A673 (cell line): Measurements from ENCODE around the gene TFEC. TPM values are rescaled to one million over a fixed set of nuclear protein-coding genes. Genes with fewer than 3 reads are reported as not detected.

Experiments used
- BruUV-seq: library from RNA; stranded (reverse); fragments of 400-500 nt; replicated peaks from 2 replicates; lab custom pipeline; 2021; lab: Mats Ljungman, UMichigan
- CTCF ChIA-PET: fragments of 300-600 bp; sonication (Branson Sonifier 250); formaldehyde crosslinking; loops from one replicate; lab custom pipeline; 2022; ENCODE audit warnings: antibody characterized with exemption; lab: Charles Lee
- POLR2A ChIA-PET: fragments of 300-600 bp; sonication (Branson Sonifier 250); formaldehyde crosslinking; loops from one replicate; lab custom pipeline; 2022; ENCODE audit warnings: antibody characterized with exemption; ENCODE audit not compliant: low non-redundant PET; lab: Charles Lee
- DNase-seq: peaks from one replicate; pipeline ENCODE4 v3.0.0-alpha.2; 2015; ENCODE audit warnings: low spot score
- H3K27ac ChIP-seq: fragments of 200-600 bp; sonication (generic); 2 replicates; pipeline ENCODE4 v1.5.1; 2016; ENCODE audit warnings: mixed run types, low read depth, mild to moderate bottlenecking, mixed read lengths, antibody characterized with exemption, low read length; ENCODE audit not compliant: poor library complexity, severe bottlenecking
- H3K27me3 ChIP-seq: fragments of 200-600 bp; sonication (generic); replicated peaks from 2 replicates; pipeline ENCODE4 v1.6.1; 2017; ENCODE audit warnings: mixed run types, low read depth, mild to moderate bottlenecking, mixed read lengths, antibody characterized with exemption, low read length; ENCODE audit not compliant: insufficient read depth, poor library complexity
- H3K36me3 ChIP-seq: fragments of 200-600 bp; sonication (generic); 2 replicates; pipeline ENCODE4 v1.6.1; 2016; ENCODE audit warnings: mixed run types, mild to moderate bottlenecking, mixed read lengths, antibody characterized with exemption, low read length; ENCODE audit not compliant: insufficient read depth, poor library complexity, severe bottlenecking
- H3K4me1 ChIP-seq: fragments of 200-600 bp; sonication (generic); 2 replicates; pipeline ENCODE4 v1.6.1; 2017; ENCODE audit warnings: mixed run types, mild to moderate bottlenecking, mixed read lengths, antibody characterized with exemption, low read length; ENCODE audit not compliant: insufficient read depth, poor library complexity, severe bottlenecking
- H3K4me3 ChIP-seq: fragments of 200-600 bp; sonication (generic); 2 replicates; pipeline ENCODE4 v1.5.1; 2016; ENCODE audit warnings: low read depth, mixed run types, mild to moderate bottlenecking, mixed read lengths, low read length; ENCODE audit not compliant: poor library complexity, severe bottlenecking
- H3K9me3 ChIP-seq: fragments of 200-600 bp; sonication (generic); 2 replicates; pipeline ENCODE4 v1.6.1; 2016; ENCODE audit warnings: mixed run types, low read depth, mild to moderate bottlenecking, mixed read lengths, antibody characterized with exemption, low read length; ENCODE audit not compliant: poor library complexity, severe bottlenecking
- CTCF ChIP-seq: fragments of 300-800, 200-600 bp; sonication (generic); conservative IDR thresholded peaks from 2 replicates; pipeline ENCODE4 v1.5.1; 2017; ENCODE audit warnings: low read depth, mild to moderate bottlenecking, antibody characterized with exemption, low read length, moderate library complexity, mixed read lengths
- EZH2 ChIP-seq: fragments of 200-600 bp; sonication (generic); IDR thresholded peaks from 2 replicates; pipeline ENCODE4 v1.6.1; 2017; ENCODE audit warnings: borderline replicate concordance, low read depth, mild to moderate bottlenecking, mixed read lengths, antibody characterized with exemption, low read length; ENCODE audit not compliant: poor library complexity, severe bottlenecking
- intact Hi-C: fragments of 100-400 bp; cut with micrococcal nuclease; formaldehyde crosslinking; loops from one replicate; pipeline ENCODE4 v1.10.0; 2022; ENCODE audit not compliant: unreplicated experiment
- total RNA-seq: library from RNA; stranded (reverse); gene quantifications from 2 replicates; pipeline ENCODE4 v1.2.3, GENCODE V29; 2021

The TFEC gene
- total RNA-seq, 1 experiment from 2014 or later = 4.5 TPM

GRCh38 chr7:116034411-116034810, 3.8 kb upstream of the TFEC start:
- no peak overlapping the region for H3K4me3 ChIP-seq
- no peak for TF ChIP-seq EZH2
- TF ChIP-seq CTCF = no peak
- peaks cover 12% of the 10 kb centered on the region for H3K4me1 ChIP-seq
- no TSS peak for BruUV-seq
- CTCF ChIA-PET = no interaction called here
- DNase-seq = no peak
- no peaks in the 10 kb centered on the region for H3K27me3 ChIP-seq
- intact Hi-C loops = no loop called here
- H3K36me3 ChIP-seq = no peaks in the 10 kb centered on the region
- POLR2A ChIA-PET = no interaction called here
- no peaks in the 10 kb centered on the region for H3K9me3 ChIP-seq
- no peak overlapping the region for H3K27ac ChIP-seq

- CTCF ChIA-PET = no interaction called here
Observed at GRCh38 chr7:116032886-116033285, 2.3 kb upstream of the TFEC start.

DNA sequence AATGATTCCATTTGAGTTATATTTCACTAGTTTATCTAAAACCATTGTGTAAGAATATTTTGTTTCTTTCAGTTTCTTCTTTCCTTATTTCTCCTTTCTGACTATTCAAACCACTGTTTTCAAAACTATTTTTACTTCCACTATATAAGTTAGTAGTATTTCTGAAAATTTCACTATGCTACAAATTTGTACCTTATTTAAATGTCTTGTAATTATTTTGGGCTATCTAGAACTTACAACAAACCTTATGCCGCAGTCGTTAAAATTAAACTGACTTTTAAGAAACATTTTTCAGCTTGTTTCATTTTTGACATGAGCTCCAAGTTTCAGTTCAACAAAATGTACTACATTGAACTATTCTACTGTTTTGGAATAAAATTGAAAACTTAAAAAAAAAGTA, 1.8 kb downstream of the TFEC start:
- no peaks in the 10 kb centered on the region for H3K27me3 ChIP-seq
- H3K9me3 ChIP-seq = no peaks in the 10 kb centered on the region
- no TSS peak for BruUV-seq

More at GRCh38 chr7:116032886-116033285, 2.3 kb upstream of the TFEC start:
- Histone ChIP-seq H3K36me3 (no peaks in the 10 kb centered on the region), H3K9me3 (no peaks in the 10 kb centered on the region), H3K27ac (no peak overlapping the region), H3K4me1 (peaks cover 12% of the 10 kb centered on the region), H3K27me3 (no peaks in the 10 kb centered on the region), H3K4me3 (no peak overlapping the region)
- POLR2A ChIA-PET = no interaction called here
- DNase-seq = no peak
- no peak for TF ChIP-seq CTCF
- TF ChIP-seq EZH2 = no peak
- intact Hi-C loops = no loop called here
- no TSS peak for BruUV-seq

More for the DNA sequence above, 1.8 kb downstream of the TFEC start:
- Histone ChIP-seq H3K4me3 (no peak overlapping the region), H3K36me3 (no peaks in the 10 kb centered on the region), H3K4me1 (peaks cover 12% of the 10 kb centered on the region), H3K27ac (no peak overlapping the region)
- intact Hi-C loops = no loop called here
- TF ChIP-seq CTCF (no peak), EZH2 (no peak)
- CTCF ChIA-PET = no interaction called here
- POLR2A ChIA-PET = interaction anchor here (0.6 to 0.7 kb wide), 2 partner anchors 67 to 484 kb away, joined by 4 to 7 read pairs; no protein-coding TSS in a partner anchor
- no peak for DNase-seq
